Kidney capillary endothelial cell (primary cell): ENCODE results near the gene RNF103.

ENCODE experiments used
- DNase-seq: peaks from one replicate; pipeline ENCODE4 v3.0.0-alpha.2; 2018; ENCODE audit warnings: low spot score

Gene RNF103

DNA sequence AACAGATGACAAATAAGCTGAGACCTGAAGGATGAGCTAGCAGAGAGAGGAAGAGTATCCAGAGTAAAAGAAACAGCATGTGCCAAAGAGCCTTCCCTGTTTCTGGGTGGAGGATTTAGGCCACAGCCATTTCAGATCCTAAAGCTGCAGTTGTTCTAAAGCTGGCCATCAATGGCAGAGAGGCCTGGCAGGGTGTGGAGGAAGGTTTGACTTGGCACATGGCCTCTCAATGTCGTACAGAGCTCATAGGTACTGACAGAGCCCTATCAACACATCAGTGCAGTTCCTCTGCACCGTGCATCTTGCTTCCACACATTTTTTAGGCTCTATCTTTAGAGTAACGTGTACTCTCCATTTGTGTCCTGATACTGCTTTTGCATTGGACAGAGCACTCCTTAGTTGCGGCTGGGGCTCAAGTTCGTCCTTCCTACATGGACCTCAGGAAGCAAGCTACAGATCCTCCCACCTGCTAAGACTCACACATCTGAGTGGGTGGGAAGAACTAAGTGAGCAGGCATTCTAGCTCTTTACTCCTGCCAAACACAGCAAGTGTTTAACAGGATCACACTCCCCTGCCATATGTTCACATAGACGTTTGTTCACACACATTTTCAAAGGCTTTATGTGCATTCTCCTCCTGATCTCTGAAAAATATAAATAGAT lies 57.4 kb downstream of the RNF103 start:
- DNase-seq = no peak

DNA sequence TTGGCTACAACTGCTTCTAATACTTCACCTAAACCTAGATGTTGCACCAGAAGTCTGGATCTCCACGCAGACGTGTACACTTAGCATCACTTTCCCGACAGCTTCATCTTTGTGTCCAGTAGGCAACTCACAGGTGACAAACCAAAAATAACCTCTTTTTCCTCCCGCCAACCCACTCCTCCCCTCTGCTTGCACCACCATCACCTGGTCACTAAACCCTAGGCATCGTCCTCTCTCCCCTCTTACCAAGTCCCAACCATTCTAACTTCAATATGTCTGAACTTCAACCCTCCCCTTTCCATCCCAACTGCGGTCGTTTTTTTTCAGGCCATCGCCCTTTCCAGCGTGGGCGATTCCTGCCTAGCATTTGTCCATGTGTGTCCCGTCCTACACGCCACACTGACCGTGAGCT lies 60.0 kb downstream of the RNF103 start:
- no peak for DNase-seq

DNA sequence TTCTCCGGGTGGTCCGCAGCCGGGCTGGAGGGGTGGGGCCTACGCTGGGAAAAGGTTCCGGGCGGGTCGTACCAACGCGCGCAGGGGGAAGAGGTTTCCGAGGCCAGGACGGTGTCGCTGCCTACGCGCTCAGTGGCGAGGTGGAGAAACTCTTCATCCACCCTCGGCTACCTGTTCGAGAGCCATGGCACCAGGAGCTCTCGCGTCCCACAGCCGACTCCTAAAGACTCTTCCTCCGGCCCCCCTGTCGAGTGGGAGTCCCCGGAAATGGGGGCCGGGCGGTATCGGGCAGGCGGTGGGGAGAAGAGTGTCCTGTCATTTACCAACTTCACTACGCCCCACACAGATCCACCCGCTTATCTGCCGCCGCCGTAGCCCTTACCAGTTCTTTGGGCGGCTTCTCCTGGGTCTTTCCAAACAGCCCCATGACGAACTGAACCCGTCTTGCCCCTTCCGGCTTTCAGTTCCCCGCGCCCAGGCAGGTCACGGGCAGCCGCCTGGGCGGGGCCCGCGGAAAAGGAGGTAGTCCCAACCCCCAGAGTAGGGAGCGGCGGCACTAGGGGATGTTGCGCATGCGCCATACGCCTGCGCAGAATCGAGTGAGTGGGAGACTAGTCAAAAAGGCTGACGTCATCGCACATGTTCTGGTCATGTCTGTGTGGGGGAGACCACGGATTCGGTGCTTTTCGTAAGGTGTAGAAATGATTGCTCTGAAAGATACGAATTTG lies 60.6 kb downstream of the RNF103 start, which contains the start of gene CHMP3:
Gene CHMP3 (minus strand): TSS at position 522 of the 728 bp plus-strand sequence. CDS start 95 bp downstream, at position 427.
- DNase-seq = peak; percentile 95

DNA sequence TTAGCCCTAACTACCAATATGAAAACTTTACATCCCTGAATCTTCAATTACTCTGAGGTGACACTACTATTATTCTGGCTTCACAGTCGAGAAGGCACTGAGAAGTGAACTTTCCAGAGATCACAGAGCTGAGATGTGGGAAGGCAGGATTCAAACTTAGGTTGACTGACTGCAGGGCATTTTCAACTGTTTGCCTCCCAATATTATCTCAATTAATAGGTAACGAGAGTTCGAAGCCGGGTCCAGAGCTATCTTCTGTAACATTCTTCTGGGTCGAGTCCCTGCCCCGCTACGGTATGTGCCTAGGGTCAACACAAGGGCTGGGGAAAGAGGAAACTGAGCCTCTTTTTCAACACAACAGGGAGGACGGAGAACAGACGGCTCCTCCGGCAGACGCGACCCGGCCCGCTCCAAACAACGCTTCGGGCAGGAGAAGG lies 61.2 kb downstream of the RNF103 start:
- no peak for DNase-seq

DNA sequence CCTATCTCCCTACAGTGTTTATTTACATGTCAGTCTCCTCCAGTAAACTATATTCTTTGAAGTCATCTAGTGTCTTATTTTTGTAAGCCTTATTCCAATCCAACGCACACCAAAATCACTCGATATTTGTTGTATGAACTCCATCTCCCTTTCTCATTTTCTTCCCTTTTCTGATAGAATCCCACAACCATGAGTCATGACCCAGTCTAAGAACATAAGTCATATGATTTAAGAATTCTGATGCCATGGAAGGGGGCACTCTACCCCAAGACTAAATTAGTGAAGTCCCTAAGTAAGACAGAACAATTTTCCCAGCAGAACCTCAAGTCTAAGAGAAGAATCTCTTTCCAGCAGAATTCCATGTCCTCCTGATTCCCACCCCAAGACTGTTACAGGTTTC lies 65.8 kb downstream of the RNF103 start:
- no peak for DNase-seq

DNA sequence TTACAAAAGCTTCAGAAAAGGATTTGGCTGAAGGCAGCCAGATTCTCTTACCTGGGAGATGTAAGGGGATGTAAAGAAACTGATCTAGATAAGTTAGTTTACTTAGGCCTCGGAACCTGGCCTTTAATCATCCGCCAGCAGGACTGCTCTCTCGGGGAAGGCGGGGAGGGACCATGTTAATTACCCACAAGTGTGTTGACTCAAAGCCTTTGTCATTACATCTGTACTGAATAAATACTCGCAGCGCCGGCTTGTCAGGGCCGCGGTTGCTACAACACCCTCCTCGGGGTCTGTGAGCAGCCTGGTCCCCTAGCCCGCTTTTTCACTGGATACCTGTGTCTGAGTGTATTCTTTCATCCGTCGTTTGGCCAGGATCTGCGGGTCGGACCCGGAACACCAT lies 67.2 kb downstream of the RNF103 start:
- no peak for DNase-seq
